RWPE2 (cell line): Measurements from ENCODE around the gene PAIP2B.

Source experiments
- ATAC-seq: fragments of 200-7000 bp; cut with Tn5 transposase; 3 replicates; pipeline ENCODE4 v1.9.1; 2021; ENCODE audit warnings: low read depth
- DNase-seq: peaks from one replicate; pipeline ENCODE4 v3.0.0-alpha.2; 2020; ENCODE audit warnings: low spot score
- H3K27ac ChIP-seq: fragments of 450-650 bp; 2 replicates; pipeline ENCODE4 v1.5.1; 2017; ENCODE audit warnings: mild to moderate bottlenecking; ENCODE audit not compliant: poor library complexity, severe bottlenecking
- H3K27me3 ChIP-seq: fragments of 250-450 bp; sonication (Bioruptor Pico); 2 replicates; pipeline ENCODE4 v1.5.1; 2021; ENCODE audit warnings: mild to moderate bottlenecking, moderate library complexity; ENCODE audit not compliant: insufficient read depth, poor library complexity, severe bottlenecking
- H3K36me3 ChIP-seq: fragments of 250-450 bp; sonication (Bioruptor Pico); 2 replicates; pipeline ENCODE4 v1.5.1; 2020; ENCODE audit warnings: low read depth, mild to moderate bottlenecking, moderate library complexity
- H3K4me1 ChIP-seq: fragments of 250-450 bp; sonication (Bioruptor Pico); 2 replicates; pipeline ENCODE4 v1.5.1; 2021; ENCODE audit warnings: mild to moderate bottlenecking, moderate library complexity; ENCODE audit not compliant: insufficient read depth, poor library complexity, severe bottlenecking
- H3K4me3 ChIP-seq: fragments of 250-450 bp; sonication (Bioruptor Pico); 2 replicates; pipeline ENCODE4 v1.5.1; 2021; ENCODE audit warnings: mild to moderate bottlenecking, moderate library complexity; ENCODE audit not compliant: severe bottlenecking
- H3K9me3 ChIP-seq: fragments of 250-450 bp; sonication (Bioruptor Pico); 2 replicates; pipeline ENCODE4 v1.5.1; 2021; ENCODE audit warnings: mild to moderate bottlenecking, moderate library complexity; ENCODE audit not compliant: severe bottlenecking
- CTCF ChIP-seq: fragments of 450-650 bp; IDR thresholded peaks from one replicate; pipeline ENCODE4 v1.5.1; 2017; ENCODE audit warnings: mild to moderate bottlenecking, moderate library complexity; ENCODE audit not compliant: poor library complexity, severe bottlenecking

The PAIP2B gene

GRCh38 chr2:71174207-71174606 lies 52.7 kb downstream of the PAIP2B start:
- no peak for DNase-seq
- no peak for ATAC-seq
- no peak for TF ChIP-seq CTCF
- no peak overlapping the region for H3K27ac ChIP-seq
- H3K4me1 ChIP-seq = no peaks in the 10 kb centered on the region
- no peaks in the 10 kb centered on the region for H3K9me3 ChIP-seq
- no peak overlapping the region for H3K4me3 ChIP-seq
- H3K36me3 ChIP-seq = no peaks in the 10 kb centered on the region
- H3K27me3 ChIP-seq = no peaks in the 10 kb centered on the region

GRCh38 chr2:71173096-71173495 lies 53.8 kb downstream of the PAIP2B start:
- no peaks in the 10 kb centered on the region for H3K27me3 ChIP-seq
- no peak overlapping the region for H3K4me3 ChIP-seq
- H3K36me3 ChIP-seq = no peaks in the 10 kb centered on the region
- H3K27ac ChIP-seq = no peak overlapping the region
- DNase-seq = no peak
- no peaks in the 10 kb centered on the region for H3K9me3 ChIP-seq
- no peak for ATAC-seq
- no peaks in the 10 kb centered on the region for H3K4me1 ChIP-seq
- TF ChIP-seq CTCF = no peak

- H3K27ac ChIP-seq = no peak overlapping the region
- H3K4me3 ChIP-seq = no peak overlapping the region
- ATAC-seq = peak; percentile 35; the same call in 1 of the 3 replicates
Measured at GRCh38 chr2:71166812-71167211, 60.1 kb downstream of the PAIP2B start.

GRCh38 chr2:71157124-71157793 lies 69.6 kb downstream of the PAIP2B start:
- ATAC-seq (peak; percentile 55; the same call in 1 of the 3 replicates), DNase-seq (no peak)
- H3K9me3 ChIP-seq = no peaks in the 10 kb centered on the region
- peak; percentile 66 for TF ChIP-seq CTCF
- no peak overlapping the region for H3K4me3 ChIP-seq
- no peaks in the 10 kb centered on the region for H3K36me3 ChIP-seq
- no peak overlapping the region for H3K27ac ChIP-seq
- no peaks in the 10 kb centered on the region for H3K4me1 ChIP-seq
- no peaks in the 10 kb centered on the region for H3K27me3 ChIP-seq

More at GRCh38 chr2:71166812-71167211, 60.1 kb downstream of the PAIP2B start:
- no peaks in the 10 kb centered on the region for H3K27me3 ChIP-seq
- no peaks in the 10 kb centered on the region for H3K9me3 ChIP-seq
- H3K36me3 ChIP-seq = no peaks in the 10 kb centered on the region
- no peak for TF ChIP-seq CTCF
- no peak for DNase-seq
- H3K4me1 ChIP-seq = no peaks in the 10 kb centered on the region

GRCh38 chr2:71156573-71156972 lies 70.3 kb downstream of the PAIP2B start:
- Histone ChIP-seq H3K4me3 (no peak overlapping the region), H3K27ac (no peak overlapping the region), H3K27me3 (no peaks in the 10 kb centered on the region), H3K36me3 (no peaks in the 10 kb centered on the region), H3K4me1 (no peaks in the 10 kb centered on the region), H3K9me3 (no peaks in the 10 kb centered on the region)
- no peak for TF ChIP-seq CTCF
- ATAC-seq = peak; percentile 46
- DNase-seq = no peak
